ENCODE results near the gene KLF11. TPM values are rescaled to one million over a fixed set of nuclear protein-coding genes. Genes with fewer than 3 reads are reported as not detected.

Gene KLF11
- total and polyA plus RNA-seq, 9 of the 15 experiments (the other 6 are each of a cell fraction or from before 2014, with no cell fraction given): 2.1 to 13.4 (median 6.5) TPM

DNA sequence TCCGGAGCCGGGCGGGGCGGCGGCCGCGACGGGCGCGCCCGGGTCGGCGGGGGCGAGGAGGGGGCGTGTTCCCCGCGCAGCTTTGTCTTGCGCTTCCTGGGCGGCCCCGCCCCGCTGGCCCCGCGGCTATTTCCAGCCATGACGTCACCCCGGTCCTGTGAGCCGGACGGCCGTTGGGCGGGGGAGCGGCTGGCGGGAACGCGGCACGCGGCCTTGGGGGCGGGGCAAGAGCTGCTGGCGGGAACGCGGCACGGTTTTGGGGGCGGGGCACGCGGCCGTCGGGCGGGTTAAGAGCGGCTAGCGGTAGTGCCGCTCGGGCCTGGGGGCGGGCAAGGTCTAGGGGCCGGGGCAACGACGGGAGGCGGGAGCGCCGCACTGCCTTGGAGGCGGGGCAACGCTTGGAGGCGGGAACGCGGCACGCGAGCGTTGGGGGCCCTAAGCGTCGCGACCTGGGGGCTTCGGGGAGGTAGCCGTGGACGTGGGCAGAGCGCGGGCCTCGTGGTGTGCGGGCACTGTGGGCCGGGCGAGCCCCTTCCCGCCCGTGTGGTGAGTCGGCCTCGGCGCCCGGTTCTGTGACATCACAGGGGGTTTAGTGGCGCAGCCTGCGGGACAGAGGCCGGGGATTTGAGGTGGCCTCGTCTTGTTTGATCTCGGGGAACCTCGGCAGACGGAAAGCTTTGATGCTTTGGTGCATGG lies 704 bp downstream of the KLF11 start (continued):
- TF ChIP-seq, protein P1, sequence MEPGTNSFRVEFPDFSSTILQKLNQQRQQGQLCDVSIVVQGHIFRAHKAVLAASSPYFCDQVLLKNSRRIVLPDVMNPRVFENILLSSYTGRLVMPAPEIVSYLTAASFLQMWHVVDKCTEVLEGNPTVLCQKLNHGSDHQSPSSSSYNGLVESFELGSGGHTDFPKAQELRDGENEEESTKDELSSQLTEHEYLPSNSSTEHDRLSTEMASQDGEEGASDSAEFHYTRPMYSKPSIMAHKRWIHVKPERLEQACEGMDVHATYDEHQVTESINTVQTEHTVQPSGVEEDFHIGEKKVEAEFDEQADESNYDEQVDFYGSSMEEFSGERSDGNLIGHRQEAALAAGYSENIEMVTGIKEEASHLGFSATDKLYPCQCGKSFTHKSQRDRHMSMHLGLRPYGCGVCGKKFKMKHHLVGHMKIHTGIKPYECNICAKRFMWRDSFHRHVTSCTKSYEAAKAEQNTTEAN (CRISPR knock-in tag; IDR thresholded peaks at IDR 0.05): peak; percentile 86; the same call in 1 of the 2 replicates
- TF ChIP-seq CC2D1A (IDR thresholded peaks at IDR 0.05): no peak
- TF ChIP-seq ELF1 (tag; IDR thresholded peaks at IDR 0.05): peak; percentile 52; the same call in 1 of the 2 replicates
- TF ChIP-seq, protein P2, sequence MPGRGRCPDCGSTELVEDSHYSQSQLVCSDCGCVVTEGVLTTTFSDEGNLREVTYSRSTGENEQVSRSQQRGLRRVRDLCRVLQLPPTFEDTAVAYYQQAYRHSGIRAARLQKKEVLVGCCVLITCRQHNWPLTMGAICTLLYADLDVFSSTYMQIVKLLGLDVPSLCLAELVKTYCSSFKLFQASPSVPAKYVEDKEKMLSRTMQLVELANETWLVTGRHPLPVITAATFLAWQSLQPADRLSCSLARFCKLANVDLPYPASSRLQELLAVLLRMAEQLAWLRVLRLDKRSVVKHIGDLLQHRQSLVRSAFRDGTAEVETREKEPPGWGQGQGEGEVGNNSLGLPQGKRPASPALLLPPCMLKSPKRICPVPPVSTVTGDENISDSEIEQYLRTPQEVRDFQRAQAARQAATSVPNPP (IDR thresholded peaks at IDR 0.05; ENCODE audit: borderline replicate concordance, insufficient read depth, insufficient read length): no peak
- no peak for TF ChIP-seq PPARD (CRISPR knock-in tag; IDR thresholded peaks at IDR 0.05)
- no peak for TF ChIP-seq HCFC1 (IDR thresholded peaks at IDR 0.05; ENCODE audit: low read depth, low read length)
- TF ChIP-seq MEF2D (tag; conservative IDR thresholded peaks at IDR 0.05; ENCODE audit: low read depth): no peak
- TF ChIP-seq TBP (optimal IDR thresholded peaks at IDR 0.05; ENCODE audit: low read depth, low read length): peak; percentile 37
- TF ChIP-seq SMC3 (conservative IDR thresholded peaks at IDR 0.05; ENCODE audit: insufficient read depth, low read depth, low read length): no peak
- no peak for TF ChIP-seq TCF7 (IDR thresholded peaks at IDR 0.05; ENCODE audit: borderline replicate concordance)
- TF ChIP-seq CSDE1 (IDR thresholded peaks at IDR 0.05): no peak
- TF ChIP-seq RBM34 (IDR thresholded peaks at IDR 0.05; ENCODE audit: borderline replicate concordance, insufficient read depth, low read length): no peak
- peak; percentile 98 for TF ChIP-seq MEF2A (IDR thresholded peaks at IDR 0.05; ENCODE audit: control insufficient read depth, low read depth, low read length)
- TF ChIP-seq CBX3 (IDR thresholded peaks at IDR 0.05; ENCODE audit: borderline replicate concordance in 1 of 2, low read length in 2 of 2): peak in 1 of 2 experiments; percentile 90; a peak in 1 of 3 replicates
- TF ChIP-seq ZNF79 (CRISPR knock-in tag; IDR thresholded peaks at IDR 0.05; ENCODE audit: low read depth): no peak
- TF ChIP-seq ZNF253 (CRISPR knock-in tag; conservative IDR thresholded peaks at IDR 0.05): no peak
- TF ChIP-seq TARDBP (IDR thresholded peaks at IDR 0.05): no peak
- TF ChIP-seq RFX7 (CRISPR knock-in tag; IDR thresholded peaks at IDR 0.05): no peak
- TF ChIP-seq, protein P3, sequence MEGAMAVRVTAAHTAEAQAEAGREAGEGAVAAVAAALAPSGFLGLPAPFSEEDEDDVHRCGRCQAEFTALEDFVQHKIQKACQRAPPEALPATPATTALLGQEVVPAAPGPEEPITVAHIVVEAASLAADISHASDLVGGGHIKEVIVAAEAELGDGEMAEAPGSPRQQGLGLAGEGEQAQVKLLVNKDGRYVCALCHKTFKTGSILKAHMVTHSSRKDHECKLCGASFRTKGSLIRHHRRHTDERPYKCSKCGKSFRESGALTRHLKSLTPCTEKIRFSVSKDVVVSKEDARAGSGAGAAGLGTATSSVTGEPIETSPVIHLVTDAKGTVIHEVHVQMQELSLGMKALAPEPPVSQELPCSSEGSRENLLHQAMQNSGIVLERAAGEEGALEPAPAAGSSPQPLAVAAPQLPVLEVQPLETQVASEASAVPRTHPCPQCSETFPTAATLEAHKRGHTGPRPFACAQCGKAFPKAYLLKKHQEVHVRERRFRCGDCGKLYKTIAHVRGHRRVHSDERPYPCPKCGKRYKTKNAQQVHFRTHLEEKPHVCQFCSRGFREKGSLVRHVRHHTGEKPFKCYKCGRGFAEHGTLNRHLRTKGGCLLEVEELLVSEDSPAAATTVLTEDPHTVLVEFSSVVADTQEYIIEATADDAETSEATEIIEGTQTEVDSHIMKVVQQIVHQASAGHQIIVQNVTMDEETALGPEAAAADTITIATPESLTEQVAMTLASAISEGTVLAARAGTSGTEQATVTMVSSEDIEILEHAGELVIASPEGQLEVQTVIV (CRISPR knock-in tag; IDR thresholded peaks at IDR 0.05; ENCODE audit: borderline replicate concordance): no peak
- TF ChIP-seq CXXC5 (CRISPR knock-in tag; IDR thresholded peaks at IDR 0.05): peak; percentile 89
- TF ChIP-seq DMBX1 (CRISPR knock-in tag; IDR thresholded peaks at IDR 0.05; ENCODE audit: borderline replicate concordance): peak; percentile 26; the same call in 1 of the 2 replicates
- no peak for TF ChIP-seq SRSF1 (IDR thresholded peaks at IDR 0.05; ENCODE audit: low read depth, low read length)
- TF ChIP-seq GABPB2 (CRISPR knock-in tag; conservative IDR thresholded peaks at IDR 0.05): no peak
- no peak for TF ChIP-seq ESRRB (CRISPR knock-in tag; IDR thresholded peaks at IDR 0.05; ENCODE audit: borderline replicate concordance)
- no peak for TF ChIP-seq ZNF586 (CRISPR knock-in tag; conservative IDR thresholded peaks at IDR 0.05)
- no peak for TF ChIP-seq MAFG (tag; conservative IDR thresholded peaks at IDR 0.05)
